SH-SY5Y (cell line): ENCODE data around the gene FKBP3.

Experiments
- GATA2 ChIP-seq: IDR thresholded peaks from 2 replicates; pipeline ENCODE4 v1.6.1; 2011; ENCODE audit warnings: mild to moderate bottlenecking, low read depth, low read length
- GATA3 ChIP-seq: IDR thresholded peaks from 2 replicates; pipeline ENCODE4 v1.6.1; 2011; ENCODE audit warnings: low read depth, mild to moderate bottlenecking, low read length, moderate library complexity

FKBP3 gene

DNA sequence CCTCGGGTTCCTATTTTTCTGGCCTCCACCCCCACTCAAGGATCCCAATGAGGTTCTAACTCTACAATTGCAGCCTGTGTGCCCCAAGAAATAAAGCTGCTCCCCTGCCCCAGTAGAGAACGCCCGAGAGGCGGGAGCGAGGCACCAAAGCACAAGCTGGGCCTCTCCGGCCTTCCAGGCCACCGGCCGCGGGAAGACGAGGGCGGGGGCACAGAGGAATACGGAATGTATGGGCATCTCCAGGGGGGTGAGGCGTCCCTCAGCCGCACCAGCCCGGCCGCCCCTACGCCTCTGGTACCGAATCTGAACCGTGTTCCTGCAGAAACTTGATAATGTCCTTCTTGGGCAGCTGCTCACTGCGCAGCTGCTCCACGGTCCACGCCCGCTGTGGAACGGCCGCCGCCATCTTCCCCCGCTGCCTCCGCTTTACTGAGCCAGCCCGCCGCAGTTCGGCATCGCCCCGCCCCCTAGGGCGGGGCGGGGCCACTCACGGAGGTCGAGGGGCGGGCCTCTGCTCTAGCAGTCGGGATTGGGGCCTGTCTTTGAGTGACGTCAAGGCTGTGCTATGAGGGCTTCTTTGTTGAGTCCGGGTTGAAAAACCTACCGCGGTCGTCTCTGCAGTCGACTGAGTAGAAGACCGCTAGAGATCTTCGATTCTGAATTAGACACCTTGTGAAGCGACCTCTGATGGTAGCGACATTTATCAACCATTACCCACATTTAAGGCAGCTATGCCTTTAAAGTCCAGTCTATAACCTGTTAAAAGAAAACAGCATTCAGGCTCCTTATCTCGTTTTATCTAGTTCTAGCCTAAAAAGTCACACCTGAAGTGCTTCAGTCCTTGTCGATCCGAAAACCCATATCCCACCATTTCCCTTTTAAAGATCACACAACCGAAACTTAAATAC, at the start of gene FKBP3:
Gene FKBP3, minus strand, starts transcription at position 431 of the 908 bp plus-strand sequence. Its CDS starts 25 bp downstream, at position 406.
- no peak for TF ChIP-seq GATA3
- TF ChIP-seq GATA2: no peak

DNA sequence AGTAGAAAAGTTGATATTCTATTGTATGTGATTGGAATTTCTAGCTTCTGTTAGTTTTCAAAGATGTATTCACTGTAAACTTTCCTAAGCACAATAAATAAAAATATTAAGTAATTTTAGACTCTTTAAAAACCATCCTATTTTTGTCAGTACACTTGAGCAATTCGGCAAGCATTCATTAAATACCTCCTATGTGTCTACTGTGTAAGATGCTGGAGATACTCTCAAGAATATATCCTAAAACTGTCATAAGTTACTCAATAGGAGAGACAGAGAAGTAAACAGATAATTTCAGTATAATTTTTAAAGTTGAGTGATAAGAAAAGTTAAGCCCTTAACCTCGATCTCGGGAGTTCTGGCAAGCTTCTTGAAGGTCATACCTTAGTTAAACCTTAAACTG, 47.5 kb upstream of the FKBP3 start:
- TF ChIP-seq GATA3 (no peak), GATA2 (no peak)

DNA sequence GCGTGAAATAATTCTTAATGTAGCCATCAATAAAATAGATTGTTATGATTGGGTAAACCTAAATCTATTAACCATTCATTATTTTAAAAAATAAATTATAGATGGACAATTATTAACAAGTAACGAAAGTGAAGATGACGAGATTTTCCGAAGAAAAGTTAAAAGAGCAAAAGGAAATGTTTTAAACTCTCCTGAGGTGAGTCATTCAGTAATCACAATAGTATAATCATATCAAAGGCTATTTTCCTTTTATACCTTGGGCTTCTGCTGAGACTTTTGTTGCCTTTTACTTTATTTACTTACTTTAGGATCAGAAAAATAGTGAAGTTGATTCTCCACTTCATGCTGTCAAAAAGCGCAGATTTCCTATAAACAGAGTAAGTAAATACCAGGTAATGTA, 47.0 kb upstream of the FKBP3 start:
- TF ChIP-seq GATA3: no peak
- no peak for TF ChIP-seq GATA2

DNA sequence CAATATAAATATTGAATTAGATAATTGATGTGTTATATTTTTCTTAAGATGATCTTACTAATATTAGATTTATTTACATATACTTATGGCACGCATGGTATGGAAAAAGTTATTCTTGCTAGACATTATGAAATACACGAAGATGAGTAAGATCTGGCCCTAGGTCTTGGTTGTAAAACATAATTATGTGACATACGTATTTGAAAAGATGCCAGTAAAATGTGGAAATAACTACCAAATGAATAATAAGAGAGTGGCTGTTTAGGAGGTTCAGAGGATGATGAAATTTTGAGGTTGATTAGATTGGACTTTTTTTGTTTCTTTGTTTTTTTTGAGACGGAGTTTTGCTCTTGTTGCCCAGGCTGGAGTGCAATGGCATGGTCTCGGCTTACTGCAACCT, 42.8 kb upstream of the FKBP3 start:
- TF ChIP-seq GATA2 (no peak), GATA3 (no peak)

DNA sequence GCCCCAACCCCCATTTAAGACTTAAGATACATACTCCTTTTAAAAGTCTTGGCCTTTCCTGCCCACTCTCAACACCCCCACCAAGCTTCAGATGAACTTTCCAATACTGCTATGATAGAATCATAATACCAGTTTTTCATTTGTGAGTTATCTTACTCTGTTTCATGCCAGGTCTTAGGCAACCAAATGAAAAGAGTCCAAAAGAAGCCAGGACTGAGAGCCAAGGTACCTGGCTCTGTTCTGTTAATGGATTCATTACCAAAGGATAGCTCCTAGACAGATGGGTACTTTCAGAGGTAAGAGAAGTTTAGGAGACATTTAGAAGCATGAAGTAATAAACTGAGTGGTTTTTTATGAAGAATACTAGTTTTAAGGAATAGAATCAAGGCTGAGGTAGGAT, 35.6 kb upstream of the FKBP3 start:
- TF ChIP-seq GATA3: no peak
- TF ChIP-seq GATA2: no peak

DNA sequence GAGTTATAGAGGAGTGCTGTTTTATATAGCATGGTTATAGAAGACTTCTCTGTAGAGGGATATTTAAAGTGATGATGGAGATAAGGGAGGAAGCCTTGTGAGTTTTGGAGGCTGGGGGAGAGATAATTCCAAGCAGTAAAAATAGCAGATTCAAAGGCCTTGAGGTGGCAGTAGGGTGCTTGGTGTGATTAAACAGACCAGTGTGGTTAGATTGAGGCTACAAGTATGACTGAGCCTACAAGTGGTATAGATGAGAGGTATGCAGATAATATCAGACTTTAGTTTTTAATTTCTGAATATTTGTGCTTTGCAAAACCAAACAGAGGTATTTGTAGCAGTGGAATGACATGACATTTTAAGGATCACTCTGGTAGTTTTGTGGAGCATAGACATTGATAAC, 21.8 kb upstream of the FKBP3 start:
- TF ChIP-seq GATA3 (no peak), GATA2 (no peak)

GRCh38 chr14:45150386-45150890, 16.2 kb upstream of the FKBP3 start:
- no peak for TF ChIP-seq GATA2
- TF ChIP-seq GATA3: no peak

- TF ChIP-seq GATA3 (no peak), GATA2 (no peak)
These were observed 15.3 kb upstream of the FKBP3 start for GRCh38 chr14:45149602-45150001.

GRCh38 chr14:45145214-45145613, 10.9 kb upstream of the FKBP3 start:
- TF ChIP-seq GATA2 (no peak), GATA3 (no peak)

GRCh38 chr14:45144658-45145057, 10.4 kb upstream of the FKBP3 start:
- no peak for TF ChIP-seq GATA3
- no peak for TF ChIP-seq GATA2

DNA sequence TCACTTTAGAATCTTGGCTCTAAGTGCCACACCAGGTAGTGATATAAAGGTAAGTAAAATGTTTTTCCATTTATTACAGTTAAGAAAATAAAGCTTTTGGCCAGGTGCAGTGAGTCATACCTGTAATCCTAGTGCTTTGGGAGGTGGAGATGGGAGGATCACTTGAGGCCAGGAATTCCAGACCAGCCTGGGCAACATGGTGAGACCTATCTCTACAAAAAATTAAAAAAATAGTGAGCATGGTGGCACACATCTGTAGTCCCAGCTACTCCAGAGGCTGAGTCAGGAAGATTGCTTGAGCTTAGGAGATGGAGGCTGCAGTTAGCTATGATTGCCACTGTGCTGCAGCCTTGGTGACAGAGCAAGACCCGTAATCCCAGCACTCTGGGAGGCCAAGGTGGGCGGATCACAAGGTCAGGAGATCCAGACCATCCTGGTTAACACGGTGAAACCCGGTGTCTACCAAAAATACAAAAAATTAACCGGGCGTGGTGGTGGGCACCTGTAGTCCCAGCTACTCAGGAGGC, 6.4 kb upstream of the FKBP3 start:
- TF ChIP-seq GATA3 (no peak), GATA2 (no peak)

DNA sequence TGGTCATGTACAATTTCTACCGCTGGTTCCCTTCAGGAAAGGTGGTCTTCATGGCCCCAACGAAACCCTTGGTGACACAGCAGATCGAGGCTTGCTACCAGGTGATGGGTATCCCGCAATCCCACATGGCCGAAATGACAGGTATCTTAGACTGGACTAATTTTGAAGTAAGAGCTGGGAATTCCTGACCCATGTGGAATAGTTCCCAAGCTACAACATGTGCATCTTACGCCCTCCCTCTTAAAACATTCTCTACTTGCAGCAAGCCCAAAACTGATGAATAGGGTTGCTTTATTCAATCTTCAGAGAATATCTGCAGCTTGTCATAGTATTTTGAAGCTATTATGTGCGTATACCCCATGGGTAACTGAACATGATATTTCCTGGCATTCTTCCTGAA, 2.1 kb upstream of the FKBP3 start:
- no peak for TF ChIP-seq GATA3
- no peak for TF ChIP-seq GATA2

- no peak for TF ChIP-seq GATA3
- TF ChIP-seq GATA2: no peak
These were observed 1.5 kb upstream of the FKBP3 start, which contains the start of gene FANCM for GRCh38 chr14:45135659-45136395. TSS of gene FANCM (plus strand) at chr14:45135930. CDS start at chr14:45136032, 102 bp downstream.

GRCh38 chr14:45135156-45135555, 875 bp upstream of the FKBP3 start:
- TF ChIP-seq GATA2 (no peak), GATA3 (no peak)

DNA sequence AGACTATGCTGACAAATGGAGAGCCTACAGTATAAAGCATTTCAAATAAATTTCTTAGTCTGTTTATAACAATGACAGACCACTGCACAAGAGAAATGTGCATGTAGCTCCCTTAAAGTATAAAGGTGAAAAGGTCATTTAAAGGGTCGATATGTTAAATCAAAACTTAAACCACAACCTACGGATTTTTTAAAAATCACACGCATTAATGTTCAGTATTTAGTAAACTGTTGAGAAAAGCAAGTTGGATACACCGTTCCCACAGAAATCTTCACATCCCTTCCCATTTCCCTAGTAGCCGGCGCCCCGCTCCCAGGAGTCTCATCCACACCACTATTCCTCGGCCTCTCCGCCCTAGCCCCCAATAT, 614 bp downstream of the FKBP3 start:
- TF ChIP-seq GATA3: no peak
- TF ChIP-seq GATA2: no peak
